ENCODE measurements around the gene AOC1.

AOC1 gene

DNA sequence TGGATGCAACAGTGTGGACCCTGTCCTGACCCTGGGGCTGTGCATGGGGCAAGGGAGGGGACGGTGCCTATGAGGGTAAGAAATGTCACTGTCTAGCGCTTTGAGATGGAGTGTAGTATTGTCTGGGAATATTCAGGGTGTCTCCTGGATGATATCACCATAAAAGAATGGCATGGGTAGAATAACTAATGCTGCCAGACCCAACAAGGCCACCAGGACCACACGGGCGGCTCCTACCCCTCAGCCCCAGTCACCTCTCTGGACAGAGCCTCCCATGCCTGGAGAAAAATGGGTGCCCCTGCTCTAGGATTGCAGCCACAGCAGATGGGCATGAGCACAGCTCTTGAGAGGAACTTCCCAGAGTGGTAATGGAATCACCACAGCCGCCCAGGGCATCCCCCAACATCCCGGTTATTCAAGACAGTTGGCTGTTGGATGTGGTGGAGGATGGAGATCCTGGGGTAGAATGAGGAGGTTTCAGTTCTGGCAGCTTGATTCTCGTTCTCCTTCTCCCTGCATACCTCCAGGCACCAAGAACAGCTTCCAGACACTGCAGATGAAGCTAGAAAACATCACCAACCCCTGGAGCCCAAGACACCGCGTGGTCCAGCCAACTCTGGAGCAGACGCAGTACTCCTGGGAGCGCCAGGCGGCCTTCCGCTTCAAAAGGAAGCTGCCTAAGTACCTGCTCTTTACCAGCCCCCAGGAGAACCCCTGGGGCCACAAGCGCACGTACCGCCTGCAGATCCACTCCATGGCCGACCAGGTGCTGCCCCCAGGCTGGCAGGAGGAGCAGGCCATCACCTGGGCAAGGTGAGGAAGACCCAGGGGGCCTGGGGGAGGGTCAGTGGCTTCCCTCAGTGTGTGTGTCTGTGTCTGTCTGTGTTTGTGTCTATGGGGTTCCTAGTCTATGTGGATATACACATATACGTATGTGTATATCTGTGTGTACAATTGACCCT is 6.2 kb downstream of the AOC1 start:
- DNase-seq, result no peak

DNA sequence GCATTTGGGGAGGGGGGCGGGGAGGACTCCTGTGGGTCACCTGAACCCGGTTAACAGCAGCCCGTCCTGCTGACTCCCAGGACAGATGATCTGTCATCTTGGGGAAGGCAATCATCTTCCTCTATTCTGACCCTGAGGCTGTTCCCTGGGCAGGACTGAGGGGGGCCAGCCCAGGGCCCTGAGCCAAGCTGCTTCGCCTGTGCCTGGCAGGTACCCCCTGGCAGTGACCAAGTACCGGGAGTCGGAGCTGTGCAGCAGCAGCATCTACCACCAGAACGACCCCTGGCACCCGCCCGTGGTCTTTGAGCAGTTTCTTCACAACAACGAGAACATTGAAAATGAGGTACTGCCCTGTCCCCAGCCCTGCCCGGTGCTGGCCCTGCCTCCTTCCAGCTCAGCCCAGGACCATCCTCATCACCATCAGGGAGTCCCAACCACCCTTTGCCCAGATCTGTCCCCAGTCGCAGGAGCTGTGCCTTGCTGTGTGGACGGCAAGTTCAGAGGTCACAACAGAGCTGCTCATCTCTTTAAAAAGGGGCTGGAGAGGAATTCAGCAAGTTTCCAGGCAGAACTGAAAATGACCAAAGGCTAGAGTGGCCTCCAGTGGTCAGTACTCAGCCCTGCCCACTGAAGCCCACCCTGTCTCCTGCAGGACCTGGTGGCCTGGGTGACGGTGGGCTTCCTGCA is 8.1 kb downstream of the AOC1 start:
- no peak for DNase-seq

DNA sequence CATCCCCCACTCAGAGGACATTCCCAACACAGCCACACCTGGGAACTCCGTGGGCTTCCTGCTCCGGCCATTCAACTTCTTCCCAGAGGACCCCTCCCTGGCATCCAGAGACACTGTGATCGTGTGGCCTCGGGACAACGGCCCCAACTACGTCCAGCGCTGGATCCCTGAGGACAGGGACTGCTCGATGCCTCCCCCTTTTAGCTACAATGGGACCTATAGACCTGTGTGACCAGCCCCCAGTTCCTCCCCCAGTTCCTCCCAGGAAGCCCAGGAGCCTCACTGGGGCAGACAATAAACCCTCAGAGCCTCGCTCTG is 8.6 kb downstream of the AOC1 start:
- no peak for DNase-seq

GRCh38 chr7:150862356-150862755 is 10.0 kb downstream of the AOC1 start:
- no peak for DNase-seq

- DNase-seq, result no peak
Observed at GRCh38 chr7:150863946-150864345, 11.6 kb downstream of the AOC1 start.

DNA sequence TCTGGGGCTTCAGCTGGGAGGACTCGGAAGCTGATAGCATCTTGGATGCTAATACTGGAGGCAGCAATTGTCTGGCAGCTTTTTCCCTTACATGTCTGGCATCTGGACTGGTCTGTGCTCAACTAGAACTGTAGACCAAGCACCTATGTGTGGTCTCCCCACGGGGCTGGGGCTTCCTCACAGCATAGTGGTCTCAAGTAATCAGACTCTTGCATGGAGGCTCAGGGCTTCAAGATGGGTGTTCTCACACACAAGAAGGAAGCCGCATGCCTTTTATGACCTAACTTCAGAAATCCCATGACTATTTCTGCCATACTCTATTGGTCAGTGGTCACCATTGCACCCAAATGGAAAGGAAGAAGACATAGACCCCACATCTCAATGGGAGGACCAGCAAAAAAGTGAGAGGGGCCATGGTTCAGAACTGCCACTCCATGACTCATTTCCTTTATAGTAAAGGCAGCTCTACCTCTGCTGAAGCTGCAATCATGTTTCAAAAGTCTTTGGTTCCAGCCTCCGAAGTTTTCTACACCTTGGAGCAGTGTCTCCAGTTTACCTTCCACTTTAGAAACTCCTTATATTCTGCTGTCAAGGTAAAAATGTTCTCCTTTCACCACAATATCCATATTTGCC is 14.7 kb downstream of the AOC1 start:
- no peak for DNase-seq

DNA sequence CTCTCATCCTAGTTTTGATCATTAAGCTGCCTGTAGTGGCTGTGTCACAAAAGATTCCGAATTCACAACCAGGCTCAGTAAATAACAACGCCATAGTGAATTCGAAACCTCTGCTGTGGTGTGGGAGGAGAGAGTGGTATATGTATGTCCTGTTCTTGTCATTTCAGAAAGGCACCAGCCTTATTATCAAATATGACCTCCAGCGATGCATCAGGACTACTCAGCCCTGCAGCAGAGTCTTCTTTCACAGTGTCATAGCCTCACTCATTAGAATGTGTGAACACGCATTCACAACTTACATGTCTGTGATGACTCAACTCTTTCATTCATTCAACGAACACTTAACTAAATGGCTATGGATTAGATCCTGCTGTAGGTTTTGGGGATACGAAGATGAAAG is 15.3 kb downstream of the AOC1 start:
- DNase-seq, result no peak

GRCh38 chr7:150869467-150869866 is 17.1 kb downstream of the AOC1 start:
- no peak for DNase-seq

- DNase-seq, result no peak
Observed at GRCh38 chr7:150871601-150872000, 19.3 kb downstream of the AOC1 start.

- DNase-seq, result no peak
Observed at GRCh38 chr7:150874401-150875198, 22.3 kb downstream of the AOC1 start.

DNA sequence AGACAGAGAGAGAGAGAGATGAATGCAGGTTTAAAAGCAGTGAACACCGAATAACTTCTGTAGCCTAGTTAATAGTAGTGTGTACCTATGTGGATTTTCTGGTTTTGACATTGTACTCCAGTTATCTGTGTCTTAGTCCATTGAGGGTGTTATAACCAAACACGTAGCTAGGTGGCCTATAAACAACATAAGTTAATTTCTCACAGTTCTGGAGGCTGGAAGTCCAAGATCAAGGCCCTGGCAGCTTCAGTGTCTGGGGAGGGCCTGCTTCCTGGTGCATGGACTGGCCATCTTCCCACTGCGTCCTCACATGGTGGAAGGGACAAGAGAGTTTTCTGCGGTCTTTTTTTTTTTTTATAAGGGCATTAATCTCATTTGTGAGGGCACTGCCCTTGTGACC is 23.5 kb downstream of the AOC1 start:
- no peak for DNase-seq

GRCh38 chr7:150876817-150877526 is 24.7 kb downstream of the AOC1 start:
- peak; percentile 40 to 51 for DNase-seq

DNA sequence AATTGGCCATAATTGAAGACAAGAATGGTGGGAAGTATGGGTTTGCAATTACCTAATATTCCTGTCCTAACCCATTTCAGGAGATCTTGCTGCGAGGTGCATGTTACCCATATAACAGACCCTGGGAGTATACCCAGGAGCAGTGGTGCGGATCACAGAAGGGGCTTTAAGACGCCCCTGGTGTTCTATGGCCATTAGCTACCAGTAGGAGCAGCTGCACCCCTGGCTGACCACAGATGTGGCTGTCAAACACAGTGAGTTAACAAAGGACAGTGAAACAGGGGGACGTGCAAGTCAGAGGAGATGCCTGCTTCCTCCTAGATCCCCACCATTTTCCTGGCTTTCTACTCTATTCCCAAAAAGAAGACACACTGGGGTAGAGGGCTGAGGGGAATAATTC is 25.2 kb downstream of the AOC1 start:
- DNase-seq, result no peak

DNA sequence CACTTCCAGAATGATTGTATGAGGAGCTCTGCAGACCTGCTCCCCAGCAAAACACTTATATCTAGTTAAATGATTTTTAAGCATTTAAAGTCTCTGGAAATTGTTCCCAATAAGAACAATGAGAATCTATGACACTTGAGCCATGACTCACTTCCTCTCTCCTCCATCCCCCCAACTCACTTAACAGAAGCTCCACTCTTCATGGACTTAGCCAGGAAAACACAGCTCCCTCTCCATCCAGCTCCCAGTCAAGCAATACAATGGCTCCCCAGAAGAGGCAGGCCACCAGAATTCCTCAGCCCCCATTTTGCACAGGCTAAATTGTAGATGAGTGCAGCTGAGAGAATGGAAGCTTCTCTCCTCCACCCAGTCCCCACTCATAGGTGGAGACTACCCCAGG is 27.0 kb downstream of the AOC1 start:
- no peak for DNase-seq

DNA sequence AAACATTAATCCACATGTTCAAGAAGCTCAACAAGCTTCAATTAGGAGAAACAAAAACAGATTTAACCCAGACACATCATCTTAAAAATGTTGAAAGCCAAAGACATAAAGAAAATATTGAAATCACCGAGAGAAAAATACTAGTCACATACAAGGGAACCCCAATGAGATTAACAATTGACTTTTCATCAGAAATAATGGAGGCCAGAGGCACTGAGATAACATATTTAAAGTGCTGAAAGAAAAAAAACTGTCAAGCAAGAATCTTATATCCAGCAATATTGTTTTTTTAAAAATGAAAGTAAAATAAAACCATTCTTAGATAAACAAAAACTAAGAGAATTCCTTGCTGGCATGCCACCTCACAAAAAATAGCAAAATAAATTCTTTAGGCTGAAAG is 28.9 kb downstream of the AOC1 start:
- no peak for DNase-seq

DNA sequence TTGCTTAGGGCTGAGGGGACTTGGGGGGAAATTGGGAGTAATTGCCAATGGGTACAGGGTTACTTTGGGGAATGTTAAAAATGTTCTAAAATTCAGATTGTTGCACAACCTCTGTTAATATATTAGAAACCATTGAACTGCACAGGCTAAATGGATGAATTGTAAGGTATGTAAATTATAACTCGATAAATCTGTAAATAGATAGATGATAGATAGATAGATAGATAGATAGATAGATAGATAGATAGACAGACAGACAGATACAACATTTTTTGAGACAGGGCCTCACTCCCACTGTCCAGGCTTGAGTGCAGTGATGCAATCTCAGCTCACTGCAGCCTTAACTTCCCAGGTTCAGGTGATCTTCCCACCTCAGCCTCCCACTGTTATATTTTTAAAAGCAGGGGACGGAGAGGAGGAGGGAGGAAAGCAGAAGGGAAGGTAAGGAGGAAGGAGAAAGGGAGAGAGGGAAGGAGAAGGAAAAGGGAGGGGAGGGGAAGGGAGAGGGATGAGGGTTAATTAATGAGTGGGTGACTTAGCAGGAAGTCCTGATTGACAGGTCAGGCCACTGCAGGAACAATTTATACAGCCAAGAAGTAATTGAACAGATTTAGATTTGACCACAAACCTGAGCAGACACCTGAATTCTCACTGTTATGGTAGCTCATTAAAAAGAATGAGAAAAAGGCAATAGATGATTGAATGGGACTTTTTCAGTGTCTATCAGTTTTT is 38.7 kb downstream of the AOC1 start:
- no peak for DNase-seq

DNA sequence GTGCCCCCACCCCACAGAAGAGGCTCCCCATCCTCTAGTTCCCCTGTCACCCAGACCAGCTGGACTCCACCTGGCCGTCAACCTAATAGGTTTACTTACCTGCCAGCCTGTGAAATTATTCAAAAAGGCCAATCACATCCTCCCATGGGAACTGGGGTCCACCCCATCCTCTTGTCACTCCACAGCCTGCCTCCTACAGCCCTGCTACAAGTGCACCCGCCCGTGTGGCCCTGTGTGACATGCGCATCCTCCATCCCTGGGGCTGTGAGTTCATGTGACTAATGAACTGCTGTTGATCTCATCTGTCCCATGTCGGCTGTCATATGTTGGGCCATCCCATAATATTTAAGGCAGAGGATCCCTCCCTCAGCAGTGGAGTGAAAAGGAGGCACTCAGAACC is 39.4 kb downstream of the AOC1 start:
- no peak for DNase-seq

- no peak for DNase-seq
Observed at GRCh38 chr7:150895809-150896208, 43.5 kb downstream of the AOC1 start.

- no peak for DNase-seq
Observed at GRCh38 chr7:150896562-150897209, 44.4 kb downstream of the AOC1 start.

GRCh38 chr7:150897502-150898474 is 45.5 kb downstream of the AOC1 start:
- DNase-seq, result peak; percentile 48 to 62

All from activated CD4-positive, alpha-beta T cell treated with anti-CD3 and anti-CD28 coated beads, Interleukin-2, amount 50 U/mL, for 48 hours (primary cell).